IPS-NIHi7 (cell line): ENCODE data around the gene CAMK1G.
A peak's percentile ranks its signal among the peaks of the same experiment; 100 is the strongest.

Experiments
- DNase-seq: peaks from one replicate; pipeline ENCODE4 v3.0.0; 2012; ENCODE audit warnings: mixed read lengths; ENCODE audit errors: extremely low spot score

The CAMK1G gene

GRCh38 chr1:209619696-209620486, 36.4 kb downstream of the CAMK1G start:
- DNase-seq, result no peak

GRCh38 chr1:209620487-209620884, 37.0 kb downstream of the CAMK1G start:
- DNase-seq, result no peak

- DNase-seq, result no peak
Observed at GRCh38 chr1:209621286-209621685, 37.8 kb downstream of the CAMK1G start.

GRCh38 chr1:209621741-209622655, 38.5 kb downstream of the CAMK1G start:
- DNase-seq, result no peak

- no peak for DNase-seq
Observed at GRCh38 chr1:209622841-209623829, 39.6 kb downstream of the CAMK1G start.

- no peak for DNase-seq
Observed at GRCh38 chr1:209624558-209625549, 41.3 kb downstream of the CAMK1G start.

GRCh38 chr1:209625791-209626285, 42.3 kb downstream of the CAMK1G start:
- DNase-seq, result no peak

- DNase-seq, result no peak
Observed at GRCh38 chr1:209626346-209627026, 43.0 kb downstream of the CAMK1G start.

GRCh38 chr1:209627027-209627731, 43.7 kb downstream of the CAMK1G start:
- no peak for DNase-seq

- peak; percentile 87 for DNase-seq
Observed at GRCh38 chr1:209627732-209628196, 44.2 kb downstream of the CAMK1G start.

- DNase-seq, result no peak
Observed at GRCh38 chr1:209628618-209629299, 45.2 kb downstream of the CAMK1G start.

- DNase-seq, result no peak
Observed at GRCh38 chr1:209629621-209630382, 46.3 kb downstream of the CAMK1G start.

- peak; percentile 76 for DNase-seq
Observed at GRCh38 chr1:209630383-209631225, 47.1 kb downstream of the CAMK1G start.

GRCh38 chr1:209633335-209633997, 50.0 kb downstream of the CAMK1G start:
- no peak for DNase-seq

- no peak for DNase-seq
Observed at GRCh38 chr1:209634005-209634737, 50.7 kb downstream of the CAMK1G start.
